ENCODE results near the gene SLC25A22. TPM values are rescaled to one million over a fixed set of nuclear protein-coding genes. Genes with fewer than 3 reads are reported as not detected.

SLC25A22 gene
- total and polyA plus RNA-seq, 9 of the 15 experiments (the other 6 are each of a cell fraction or from before 2014, with no cell fraction given): 0.41 to 55.4 (median 11.4) TPM

GRCh38 chr11:747158-748006, 50.7 kb downstream of the SLC25A22 start, which contains the start of gene TALDO1 (continued):
- TF ChIP-seq CTCFL (IDR thresholded peaks at IDR 0.05; ENCODE audit: borderline replicate concordance, insufficient read depth, low read depth, low read length, poor library complexity, severe bottlenecking) (peak; percentile 83), RAD21 (CRISPR knock-in tag; conservative IDR thresholded peaks at IDR 0.05 in 1 of 2, IDR thresholded peaks at IDR 0.05 in 1 of 2) (no peak), E2F6 (IDR thresholded peaks at IDR 0.05; ENCODE audit: borderline replicate concordance in 1 of 2, extremely low read depth in 1 of 2, insufficient read depth in 1 of 2, insufficient read length in 1 of 2, low read depth in 1 of 2, low read length in 1 of 2, poor library complexity in 1 of 2, severe bottlenecking in 1 of 2) (peak; percentile 88 to 96), RAD51 (IDR thresholded peaks at IDR 0.05; ENCODE audit: borderline replicate concordance, low read depth) (no peak), HDAC6 (IDR thresholded peaks at IDR 0.05; ENCODE audit: low read depth, low read length) (no peak), NRF1 (conservative IDR thresholded peaks at IDR 0.05 in 1 of 2, IDR thresholded peaks at IDR 0.05 in 1 of 2) (peak; percentile 88 to 90), RHOXF2B (CRISPR knock-in tag; conservative IDR thresholded peaks at IDR 0.05) (no peak), ZBTB7A (IDR thresholded peaks at IDR 0.05; ENCODE audit: borderline replicate concordance, control insufficient read depth, low read depth, low read length) (peak; percentile 84; the same call in 1 of the 2 replicates), ETV6 (IDR thresholded peaks at IDR 0.05; ENCODE audit: borderline replicate concordance in 1 of 2, low read depth in 2 of 2, low read length in 1 of 2) (no peak), ETV6 (CRISPR knock-in tag; IDR thresholded peaks at IDR 0.05; ENCODE audit: borderline replicate concordance) (peak; percentile 65; the same call in 1 of the 2 replicates), ZNF583 (CRISPR knock-in tag; IDR thresholded peaks at IDR 0.05) (no peak), ETS1 (conservative IDR thresholded peaks at IDR 0.05; ENCODE audit: control insufficient read depth, low read depth, low read length) (peak; percentile 41; the same call in 1 of the 2 replicates)

Data from K562 (cell line).